Astrocyte (in vitro differentiated cells and primary cell): ENCODE data around the gene HSD17B11. TPM values are rescaled to one million over a fixed set of nuclear protein-coding genes. Genes with fewer than 3 reads are reported as not detected.
"Not testable (repeated sequence)": the region's sequence is repeated elsewhere in the genome, so short reads cannot be mapped to it uniquely, and the experiment has no call there.

Experiments used
- DNase-seq: peaks from one replicate; pipeline ENCODE4 v3.0.0-alpha.2; 2010; ENCODE audit warnings: low read depth
- FAIRE-seq: peaks from 2 replicates; lab custom pipeline; 2011; peaks lifted over from hg19 to GRCh38; lab: Jason Lieb, UNC
- H2AFZ ChIP-seq: 2 replicates; pipeline ENCODE4 v1.6.0; 2012; ENCODE audit warnings: low read depth, low read length, inconsistent platforms
- H3K27ac ChIP-seq: 2 replicates; pipeline ENCODE4 v1.5.1; 2011; ENCODE audit warnings: low read depth, low read length, inconsistent platforms
- H3K27me3 ChIP-seq: 2 replicates; pipeline ENCODE4 v1.6.0; 2011; ENCODE audit warnings: low read length, inconsistent platforms; ENCODE audit not compliant: insufficient read depth
- H3K36me3 ChIP-seq: 2 replicates; pipeline ENCODE4 v1.5.1; 2011; ENCODE audit warnings: low read length, inconsistent platforms; ENCODE audit not compliant: insufficient read depth
- H3K4me1 ChIP-seq: 2 replicates; pipeline ENCODE4 v1.5.1; 2011; ENCODE audit warnings: low read length, inconsistent platforms; ENCODE audit not compliant: insufficient read depth
- H3K4me2 ChIP-seq: 2 replicates; pipeline ENCODE4 v1.6.0; 2012; ENCODE audit warnings: low read length, inconsistent platforms
- H3K4me3 ChIP-seq: 2 replicates; pipeline ENCODE4 v1.5.1; 2011; ENCODE audit warnings: low read depth, mild to moderate bottlenecking, low read length, inconsistent platforms; ENCODE audit not compliant: insufficient read depth
- H3K79me2 ChIP-seq: 2 replicates; pipeline ENCODE4 v1.6.0; 2012; ENCODE audit warnings: mild to moderate bottlenecking, low read length, inconsistent platforms; ENCODE audit not compliant: insufficient read depth
- H3K9ac ChIP-seq: 2 replicates; pipeline ENCODE4 v1.6.0; 2012; ENCODE audit warnings: mild to moderate bottlenecking, low read length, inconsistent platforms
- H3K9me3 ChIP-seq: 2 replicates; pipeline ENCODE4 v1.5.1; 2012; ENCODE audit warnings: low read depth, mild to moderate bottlenecking, low read length, inconsistent platforms; ENCODE audit not compliant: insufficient read depth
- H4K20me1 ChIP-seq: 2 replicates; pipeline ENCODE4 v1.6.0; 2012; ENCODE audit warnings: low read length, inconsistent platforms; ENCODE audit not compliant: insufficient read depth
- H3K27ac Mint-ChIP-seq: one replicate; pipeline ENCODE4 v1.8.0; 2021; ENCODE audit warnings: mild to moderate bottlenecking, mixed read lengths; ENCODE audit not compliant: unreplicated experiment
- H3K27me3 Mint-ChIP-seq: one replicate; pipeline ENCODE4 v1.8.0; 2021; ENCODE audit warnings: low read depth, mixed read lengths; ENCODE audit not compliant: unreplicated experiment
- H3K36me3 Mint-ChIP-seq: one replicate; pipeline ENCODE4 v1.8.0; 2021; ENCODE audit warnings: low read depth, mixed read lengths; ENCODE audit not compliant: unreplicated experiment
- H3K4me1 Mint-ChIP-seq: one replicate; pipeline ENCODE4 v1.8.0; 2021; ENCODE audit warnings: low read depth, mixed read lengths; ENCODE audit not compliant: unreplicated experiment
- H3K4me3 Mint-ChIP-seq: one replicate; pipeline ENCODE4 v1.8.0; 2021; ENCODE audit warnings: mild to moderate bottlenecking, moderate library complexity, mixed read lengths; ENCODE audit not compliant: unreplicated experiment
- H3K9me3 Mint-ChIP-seq: one replicate; pipeline ENCODE4 v1.8.0; 2021; ENCODE audit warnings: mild to moderate bottlenecking, mixed read lengths; ENCODE audit not compliant: unreplicated experiment
- EZH2 ChIP-seq: IDR thresholded peaks from 2 replicates; pipeline ENCODE4 v1.6.1; 2012; ENCODE audit warnings: mild to moderate bottlenecking, low read length, inconsistent platforms; ENCODE audit not compliant: insufficient read depth
- total RNA-seq: library from RNA; stranded (reverse); gene quantifications from 2 replicates; pipeline ENCODE4 v1.2.1, GENCODE V29; 2021
- TF ChIP-seq, protein P1 (sequence below): IDR thresholded peaks from 2 replicates; pipeline ENCODE4 v1.5.1; 2011; ENCODE audit warnings: low read depth, mild to moderate bottlenecking, inconsistent platforms, low read length, moderate library complexity; ENCODE audit not compliant: insufficient read depth

The HSD17B11 gene
- total RNA-seq, 1 donor from 2014 or later, result 34.0 TPM

DNA sequence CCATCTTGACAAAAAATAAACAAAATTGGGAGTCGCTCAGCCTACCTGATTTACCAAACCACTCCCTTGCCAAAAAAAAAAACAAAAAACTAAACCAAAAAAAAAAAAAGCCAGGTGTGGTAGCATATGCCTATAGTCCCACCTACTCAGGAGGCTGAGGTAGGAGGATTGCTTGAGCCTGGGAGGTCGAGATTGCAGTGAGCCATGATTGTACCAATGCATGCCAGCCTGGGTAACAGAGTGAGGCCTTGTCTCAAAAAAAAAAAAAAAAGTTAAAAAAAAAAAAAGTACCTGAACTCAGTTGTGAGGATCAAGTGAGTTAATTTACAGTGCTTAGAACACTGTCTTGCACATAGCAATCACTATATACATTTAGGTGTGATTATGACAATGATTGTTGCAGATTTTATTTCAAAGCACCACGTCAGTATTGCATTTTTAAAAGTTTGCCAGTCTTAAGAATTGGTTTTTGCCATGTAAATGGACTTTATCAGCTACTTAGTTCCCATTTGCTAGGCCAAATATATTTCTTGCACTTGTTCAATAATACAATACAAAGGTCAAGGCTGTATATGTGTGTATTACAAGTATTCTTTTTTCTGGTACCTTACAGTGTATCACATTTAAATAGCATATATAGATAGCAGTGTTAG is 36.0 kb upstream of the HSD17B11 start:
- H2AFZ ChIP-seq, result no peak overlapping the region
- FAIRE-seq, result no peak

DNA sequence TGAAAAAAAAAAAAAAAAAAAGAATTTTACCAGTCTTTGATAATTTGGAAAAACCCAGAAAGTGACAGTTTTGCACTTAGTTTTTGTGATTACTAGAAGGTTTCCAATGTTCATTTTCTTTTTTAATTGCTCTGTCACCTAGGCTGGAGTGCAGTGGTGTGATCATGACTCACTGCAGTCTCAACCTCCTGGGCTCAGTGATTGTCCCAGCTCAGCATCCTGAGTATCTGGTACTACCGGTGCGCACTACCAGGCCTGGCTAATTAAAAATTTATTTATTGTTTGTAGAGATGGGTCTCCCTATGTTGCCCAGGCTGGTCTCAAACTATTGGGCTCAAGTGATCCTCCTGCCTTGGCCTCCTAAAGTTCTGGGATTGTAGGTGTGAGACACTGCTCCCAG is 34.7 kb upstream of the HSD17B11 start:
- Mint-ChIP-seq H3K27me3 (no peaks in the 10 kb centered on the region), H3K27ac (no peak overlapping the region), H3K4me1 (peaks cover 20% of the 10 kb centered on the region), H3K4me3 (no peak overlapping the region), H3K9me3 (no peaks in the 10 kb centered on the region), H3K36me3 (no peaks in the 10 kb centered on the region)
- no peak overlapping the region for H3K4me2 ChIP-seq
- no peak for DNase-seq
- peaks cover 72% of the 10 kb centered on the region for H3K79me2 ChIP-seq
- H3K4me3 ChIP-seq, result no peak overlapping the region
- no peak for FAIRE-seq
- H3K36me3 ChIP-seq, result no peaks in the 10 kb centered on the region
- H3K27me3 ChIP-seq, result no peaks in the 10 kb centered on the region
- H3K9ac ChIP-seq, result no peak overlapping the region
- peaks cover 12% of the 10 kb centered on the region for H4K20me1 ChIP-seq
- H3K4me1 ChIP-seq, result peaks cover 25% of the 10 kb centered on the region
- TF ChIP-seq, protein P1, sequence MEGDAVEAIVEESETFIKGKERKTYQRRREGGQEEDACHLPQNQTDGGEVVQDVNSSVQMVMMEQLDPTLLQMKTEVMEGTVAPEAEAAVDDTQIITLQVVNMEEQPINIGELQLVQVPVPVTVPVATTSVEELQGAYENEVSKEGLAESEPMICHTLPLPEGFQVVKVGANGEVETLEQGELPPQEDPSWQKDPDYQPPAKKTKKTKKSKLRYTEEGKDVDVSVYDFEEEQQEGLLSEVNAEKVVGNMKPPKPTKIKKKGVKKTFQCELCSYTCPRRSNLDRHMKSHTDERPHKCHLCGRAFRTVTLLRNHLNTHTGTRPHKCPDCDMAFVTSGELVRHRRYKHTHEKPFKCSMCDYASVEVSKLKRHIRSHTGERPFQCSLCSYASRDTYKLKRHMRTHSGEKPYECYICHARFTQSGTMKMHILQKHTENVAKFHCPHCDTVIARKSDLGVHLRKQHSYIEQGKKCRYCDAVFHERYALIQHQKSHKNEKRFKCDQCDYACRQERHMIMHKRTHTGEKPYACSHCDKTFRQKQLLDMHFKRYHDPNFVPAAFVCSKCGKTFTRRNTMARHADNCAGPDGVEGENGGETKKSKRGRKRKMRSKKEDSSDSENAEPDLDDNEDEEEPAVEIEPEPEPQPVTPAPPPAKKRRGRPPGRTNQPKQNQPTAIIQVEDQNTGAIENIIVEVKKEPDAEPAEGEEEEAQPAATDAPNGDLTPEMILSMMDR, result no peak
- TF ChIP-seq EZH2, result no peak
- H3K9me3 ChIP-seq, result no peaks in the 10 kb centered on the region
- no peak overlapping the region for H3K27ac ChIP-seq
- H2AFZ ChIP-seq, result no peak overlapping the region

More for the DNA sequence above, 36.0 kb upstream of the HSD17B11 start:
- Histone ChIP-seq H3K27me3 (no peaks in the 10 kb centered on the region), H3K27ac (no peak overlapping the region), H3K79me2 (peaks cover 85% of the 10 kb centered on the region), H3K9me3 (no peaks in the 10 kb centered on the region), H3K9ac (no peak overlapping the region), H4K20me1 (peaks cover 22% of the 10 kb centered on the region), H3K36me3 (no peaks in the 10 kb centered on the region), H3K4me1 (peaks cover 21% of the 10 kb centered on the region), H3K4me2 (no peak overlapping the region), H3K4me3 (no peak overlapping the region)
- Mint-ChIP-seq H3K9me3 (no peaks in the 10 kb centered on the region), H3K27ac (no peak overlapping the region), H3K27me3 (no peaks in the 10 kb centered on the region), H3K36me3 (peaks cover 2% of the 10 kb centered on the region), H3K4me3 (no peak overlapping the region), H3K4me1 (peaks cover 17% of the 10 kb centered on the region)
- no peak for DNase-seq
- no peak for TF ChIP-seq EZH2
- TF ChIP-seq, protein P1, result no peak

DNA sequence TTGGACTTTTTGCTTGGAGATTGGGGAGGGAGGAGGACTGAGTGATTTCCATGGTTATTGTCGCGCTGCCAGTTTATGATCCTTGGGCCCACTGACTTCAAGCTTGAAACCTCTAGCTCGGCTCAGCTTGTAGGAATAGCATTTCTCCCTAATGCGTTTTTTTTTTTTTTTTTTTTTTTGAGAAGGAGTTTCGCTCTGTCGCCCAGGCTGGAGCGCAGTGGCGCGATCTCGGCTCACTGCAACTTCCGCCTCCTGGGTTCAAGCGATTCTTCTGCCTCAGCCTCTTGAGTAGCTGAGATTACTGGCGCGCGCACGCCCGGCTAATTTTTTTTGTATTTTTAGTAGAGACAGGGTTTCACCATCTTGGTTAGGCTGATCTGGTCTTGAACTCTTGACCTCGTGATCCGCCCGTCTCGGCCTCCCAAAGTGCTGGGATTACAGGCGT is 33.1 kb upstream of the HSD17B11 start:
- not testable (repeated sequence) for H2AFZ ChIP-seq, H3K36me3 Mint-ChIP-seq, FAIRE-seq, H3K27me3 ChIP-seq, H3K27ac Mint-ChIP-seq, H3K9me3 Mint-ChIP-seq, H3K27ac ChIP-seq, H3K27me3 Mint-ChIP-seq, H4K20me1 ChIP-seq, H3K36me3 ChIP-seq, DNase-seq, H3K9me3 ChIP-seq
- Mint-ChIP-seq H3K4me1 (peaks cover 27% of the 10 kb centered on the region), H3K4me3 (peak overlapping the region; percentile 98)
- H3K4me1 ChIP-seq, result peaks cover 25% of the 10 kb centered on the region
- peaks cover 59% of the 10 kb centered on the region for H3K79me2 ChIP-seq
- H3K9ac ChIP-seq, result peak overlapping the region; percentile 96
- peak overlapping the region; percentile 91 for H3K4me2 ChIP-seq
- peak overlapping the region; percentile 94 for H3K4me3 ChIP-seq
